ENCODE measurements around the gene GRM5.

GRM5 gene

DNA sequence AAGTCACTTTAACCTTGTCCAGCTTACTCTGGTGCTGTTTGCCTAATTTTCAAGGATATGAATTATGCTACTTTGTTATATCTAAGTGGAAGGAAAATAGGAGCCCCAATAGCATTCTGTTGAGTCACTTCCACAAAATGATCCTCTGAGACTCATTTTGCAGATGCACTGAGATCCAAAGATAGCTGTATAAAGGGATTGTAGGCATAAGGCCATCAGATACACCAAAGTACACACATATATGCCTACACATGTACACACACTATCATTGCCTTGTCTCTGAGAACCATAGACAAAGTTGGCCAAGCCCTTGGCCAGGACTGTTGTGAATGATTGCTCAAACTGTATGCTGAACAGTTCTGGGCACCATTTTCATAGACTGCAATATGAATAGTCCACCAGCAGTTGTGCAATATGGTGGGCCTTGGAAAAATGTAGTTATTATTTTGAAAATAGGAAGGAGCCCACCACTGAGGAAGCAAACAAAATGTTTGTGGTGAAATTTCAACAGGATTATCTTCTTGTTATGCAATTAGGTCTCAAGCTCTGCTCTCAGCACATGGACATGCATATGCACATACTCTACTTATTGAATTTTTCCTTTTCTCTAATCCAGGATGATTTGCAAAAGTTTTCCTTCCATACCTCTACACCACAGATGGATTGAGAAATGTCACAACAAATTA, 542.3 kb downstream of the GRM5 start:
- DNase-seq, result no peak
- no peak overlapping the region for H3K27ac ChIP-seq (ENCODE audit: insufficient read depth, low read length, poor library complexity, severe bottlenecking)

GRCh38 chr11:88522624-88523385, 543.0 kb downstream of the GRM5 start:
- Histone ChIP-seq H3K4me1 (ENCODE audit: control insufficient read depth, insufficient read depth, low read length, poor library complexity, severe bottlenecking) (no peaks in the 10 kb centered on the region), H3K4me3 (ENCODE audit: insufficient read depth, low read depth, low read length, poor library complexity, severe bottlenecking) (no peak overlapping the region), H3K36me3 (ENCODE audit: control insufficient read depth, insufficient read depth, low read length) (no peaks in the 10 kb centered on the region), H3K27ac (ENCODE audit: insufficient read depth, low read length, poor library complexity, severe bottlenecking) (no peak overlapping the region), H3K27me3 (replicated peaks; ENCODE audit: control insufficient read depth, insufficient read depth, low read length, poor library complexity, severe bottlenecking) (no peaks in the 10 kb centered on the region), H3K9me3 (ENCODE audit: control insufficient read depth, low read length) (no peaks in the 10 kb centered on the region)
- no peak for DNase-seq

More for the DNA sequence above, 542.3 kb downstream of the GRM5 start:
- H3K36me3 ChIP-seq (ENCODE audit: control insufficient read depth, insufficient read depth, low read length), result no peaks in the 10 kb centered on the region
- no peaks in the 10 kb centered on the region for H3K9me3 ChIP-seq (ENCODE audit: control insufficient read depth, low read length)
- no peaks in the 10 kb centered on the region for H3K4me1 ChIP-seq (ENCODE audit: control insufficient read depth, insufficient read depth, low read length, poor library complexity, severe bottlenecking)
- no peak overlapping the region for H3K4me3 ChIP-seq (ENCODE audit: insufficient read depth, low read depth, low read length, poor library complexity, severe bottlenecking)
- no peaks in the 10 kb centered on the region for H3K27me3 ChIP-seq (replicated peaks; ENCODE audit: control insufficient read depth, insufficient read depth, low read length, poor library complexity, severe bottlenecking)

- Histone ChIP-seq H3K27me3 (replicated peaks; ENCODE audit: control insufficient read depth, insufficient read depth, low read length, poor library complexity, severe bottlenecking) (no peaks in the 10 kb centered on the region), H3K36me3 (ENCODE audit: control insufficient read depth, insufficient read depth, low read length) (no peaks in the 10 kb centered on the region), H3K9me3 (ENCODE audit: control insufficient read depth, low read length) (no peaks in the 10 kb centered on the region), H3K27ac (ENCODE audit: insufficient read depth, low read length, poor library complexity, severe bottlenecking) (no peak overlapping the region), H3K4me1 (ENCODE audit: control insufficient read depth, insufficient read depth, low read length, poor library complexity, severe bottlenecking) (no peaks in the 10 kb centered on the region), H3K4me3 (ENCODE audit: insufficient read depth, low read depth, low read length, poor library complexity, severe bottlenecking) (no peak overlapping the region)
- DNase-seq, result no peak
Measured at GRCh38 chr11:88521799-88522201, 544.0 kb downstream of the GRM5 start.

GRCh38 chr11:88521399-88521798, 544.4 kb downstream of the GRM5 start:
- no peaks in the 10 kb centered on the region for H3K27me3 ChIP-seq (replicated peaks; ENCODE audit: control insufficient read depth, insufficient read depth, low read length, poor library complexity, severe bottlenecking)
- DNase-seq, result no peak
- no peaks in the 10 kb centered on the region for H3K9me3 ChIP-seq (ENCODE audit: control insufficient read depth, low read length)
- no peaks in the 10 kb centered on the region for H3K4me1 ChIP-seq (ENCODE audit: control insufficient read depth, insufficient read depth, low read length, poor library complexity, severe bottlenecking)
- H3K4me3 ChIP-seq (ENCODE audit: insufficient read depth, low read depth, low read length, poor library complexity, severe bottlenecking), result no peak overlapping the region
- H3K27ac ChIP-seq (ENCODE audit: insufficient read depth, low read length, poor library complexity, severe bottlenecking), result no peak overlapping the region
- H3K36me3 ChIP-seq (ENCODE audit: control insufficient read depth, insufficient read depth, low read length), result no peaks in the 10 kb centered on the region

DNA sequence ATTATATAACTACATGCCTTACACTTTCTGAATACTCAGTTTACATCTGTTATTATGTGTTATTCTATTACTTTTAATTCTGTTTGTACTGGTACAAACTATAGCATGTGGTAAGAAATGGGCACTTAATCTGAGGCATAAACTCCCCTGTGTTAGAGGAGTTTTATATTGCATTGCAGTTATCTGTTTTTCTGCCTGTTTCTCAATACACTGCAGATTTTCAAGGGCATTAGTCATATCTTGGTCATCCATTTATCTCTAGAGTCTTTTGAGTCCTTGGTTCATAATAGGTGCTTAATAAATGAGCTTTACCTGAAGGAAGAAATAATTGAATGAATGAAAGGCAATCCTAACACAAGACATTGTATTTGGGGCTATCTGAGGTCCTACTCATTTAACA, 545.4 kb downstream of the GRM5 start:
- H3K9me3 ChIP-seq (ENCODE audit: control insufficient read depth, low read length), result no peaks in the 10 kb centered on the region
- H3K27me3 ChIP-seq (replicated peaks; ENCODE audit: control insufficient read depth, insufficient read depth, low read length, poor library complexity, severe bottlenecking), result no peaks in the 10 kb centered on the region
- H3K36me3 ChIP-seq (ENCODE audit: control insufficient read depth, insufficient read depth, low read length), result no peaks in the 10 kb centered on the region
- no peak overlapping the region for H3K4me3 ChIP-seq (ENCODE audit: insufficient read depth, low read depth, low read length, poor library complexity, severe bottlenecking)
- no peaks in the 10 kb centered on the region for H3K4me1 ChIP-seq (ENCODE audit: control insufficient read depth, insufficient read depth, low read length, poor library complexity, severe bottlenecking)
- H3K27ac ChIP-seq (ENCODE audit: insufficient read depth, low read length, poor library complexity, severe bottlenecking), result no peak overlapping the region
- no peak for DNase-seq

- H3K4me1 ChIP-seq (ENCODE audit: control insufficient read depth, insufficient read depth, low read length, poor library complexity, severe bottlenecking), result no peaks in the 10 kb centered on the region
- H3K27ac ChIP-seq (ENCODE audit: insufficient read depth, low read length, poor library complexity, severe bottlenecking), result no peak overlapping the region
- DNase-seq, result no peak
- H3K27me3 ChIP-seq (replicated peaks; ENCODE audit: control insufficient read depth, insufficient read depth, low read length, poor library complexity, severe bottlenecking), result no peaks in the 10 kb centered on the region
- no peaks in the 10 kb centered on the region for H3K9me3 ChIP-seq (ENCODE audit: control insufficient read depth, low read length)
- no peaks in the 10 kb centered on the region for H3K36me3 ChIP-seq (ENCODE audit: control insufficient read depth, insufficient read depth, low read length)
- H3K4me3 ChIP-seq (ENCODE audit: insufficient read depth, low read depth, low read length, poor library complexity, severe bottlenecking), result no peak overlapping the region
Measured at GRCh38 chr11:88515002-88515401, 550.8 kb downstream of the GRM5 start.

DNA sequence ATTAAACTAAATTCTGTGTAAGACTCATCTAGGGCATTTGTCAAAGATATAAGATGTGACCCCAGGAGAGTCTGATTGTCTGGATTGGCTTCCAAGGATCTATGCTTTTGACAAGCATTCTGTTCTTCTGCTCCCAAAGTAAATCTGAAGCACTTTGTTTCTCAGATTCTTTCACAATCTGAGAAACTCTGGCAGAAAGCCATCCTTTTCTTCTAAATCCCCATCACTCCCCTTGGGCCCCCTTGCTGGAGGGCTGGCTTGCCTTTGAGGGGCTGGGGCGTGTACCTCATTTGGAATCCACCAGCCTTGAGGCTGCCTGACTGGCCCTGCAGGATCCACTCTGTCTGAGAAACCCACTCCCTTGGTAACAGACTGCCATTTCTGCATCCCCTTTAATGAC, 554.8 kb downstream of the GRM5 start:
- peaks cover 3% of the 10 kb centered on the region for H3K4me1 ChIP-seq (ENCODE audit: control insufficient read depth, insufficient read depth, low read length, poor library complexity, severe bottlenecking)
- no peak overlapping the region for H3K4me3 ChIP-seq (ENCODE audit: insufficient read depth, low read depth, low read length, poor library complexity, severe bottlenecking)
- H3K27me3 ChIP-seq (replicated peaks; ENCODE audit: control insufficient read depth, insufficient read depth, low read length, poor library complexity, severe bottlenecking), result peaks cover 15% of the 10 kb centered on the region
- DNase-seq, result no peak
- no peaks in the 10 kb centered on the region for H3K36me3 ChIP-seq (ENCODE audit: control insufficient read depth, insufficient read depth, low read length)
- H3K9me3 ChIP-seq (ENCODE audit: control insufficient read depth, low read length), result no peaks in the 10 kb centered on the region
- H3K27ac ChIP-seq (ENCODE audit: insufficient read depth, low read length, poor library complexity, severe bottlenecking), result no peak overlapping the region

- peaks cover 3% of the 10 kb centered on the region for H3K4me1 ChIP-seq (ENCODE audit: control insufficient read depth, insufficient read depth, low read length, poor library complexity, severe bottlenecking)
- H3K36me3 ChIP-seq (ENCODE audit: control insufficient read depth, insufficient read depth, low read length), result no peaks in the 10 kb centered on the region
- no peak for DNase-seq
- H3K9me3 ChIP-seq (ENCODE audit: control insufficient read depth, low read length), result no peaks in the 10 kb centered on the region
- H3K27ac ChIP-seq (ENCODE audit: insufficient read depth, low read length, poor library complexity, severe bottlenecking), result no peak overlapping the region
- peak overlapping the region; percentile 40 for H3K4me3 ChIP-seq (ENCODE audit: insufficient read depth, low read depth, low read length, poor library complexity, severe bottlenecking)
- H3K27me3 ChIP-seq (replicated peaks; ENCODE audit: control insufficient read depth, insufficient read depth, low read length, poor library complexity, severe bottlenecking), result peaks cover 15% of the 10 kb centered on the region
Measured at GRCh38 chr11:88508759-88509581, 556.8 kb downstream of the GRM5 start.

GRCh38 chr11:88508418-88508758, 557.4 kb downstream of the GRM5 start:
- Histone ChIP-seq H3K36me3 (ENCODE audit: control insufficient read depth, insufficient read depth, low read length) (no peaks in the 10 kb centered on the region), H3K9me3 (ENCODE audit: control insufficient read depth, low read length) (no peaks in the 10 kb centered on the region), H3K27ac (ENCODE audit: insufficient read depth, low read length, poor library complexity, severe bottlenecking) (no peak overlapping the region), H3K4me1 (ENCODE audit: control insufficient read depth, insufficient read depth, low read length, poor library complexity, severe bottlenecking) (peaks cover 3% of the 10 kb centered on the region), H3K4me3 (ENCODE audit: insufficient read depth, low read depth, low read length, poor library complexity, severe bottlenecking) (peak overlapping the region; percentile 40), H3K27me3 (replicated peaks; ENCODE audit: control insufficient read depth, insufficient read depth, low read length, poor library complexity, severe bottlenecking) (peaks cover 15% of the 10 kb centered on the region)
- no peak for DNase-seq

All from effector memory CD4-positive, alpha-beta T cell (primary cell).